D721Med (cell line): Measurements from ENCODE around the gene CPXM2.

Experiments
- DNase-seq: peaks from one replicate; pipeline ENCODE4 v3.0.0; 2011; ENCODE audit warnings: low spot score; ENCODE audit not compliant: insufficient read length
- FAIRE-seq: peaks from 2 replicates; lab custom pipeline; 2011; peaks lifted over from hg19 to GRCh38; lab: Jason Lieb, UNC
- CTCF ChIP-seq: IDR thresholded peaks from 2 replicates; pipeline ENCODE4 v1.5.1; 2012; ENCODE audit warnings: mild to moderate bottlenecking, control low read depth; ENCODE audit not compliant: insufficient read depth; ENCODE audit errors: missing control alignments

Gene CPXM2

GRCh38 chr10:123890226-123890625 is 1.4 kb downstream of the CPXM2 start:
- DNase-seq = no peak
- TF ChIP-seq CTCF = no peak
- no peak for FAIRE-seq

- FAIRE-seq (no peak), DNase-seq (no peak)
- TF ChIP-seq CTCF = no peak
Observed at GRCh38 chr10:123889821-123890220, 1.8 kb downstream of the CPXM2 start.

GRCh38 chr10:123888751-123889150 is 2.9 kb downstream of the CPXM2 start:
- FAIRE-seq = no peak
- TF ChIP-seq CTCF = no peak
- no peak for DNase-seq

- DNase-seq (no peak), FAIRE-seq (no peak)
- no peak for TF ChIP-seq CTCF
Observed at GRCh38 chr10:123888256-123888655, 3.4 kb downstream of the CPXM2 start.

GRCh38 chr10:123886292-123886691 is 5.3 kb downstream of the CPXM2 start:
- FAIRE-seq = no peak
- no peak for TF ChIP-seq CTCF
- DNase-seq = no peak

GRCh38 chr10:123885406-123886170 is 6.0 kb downstream of the CPXM2 start:
- FAIRE-seq (no peak), DNase-seq (no peak)
- TF ChIP-seq CTCF = no peak

- DNase-seq (no peak), FAIRE-seq (no peak)
- TF ChIP-seq CTCF = no peak
Observed at GRCh38 chr10:123884907-123885381, 6.7 kb downstream of the CPXM2 start.
